ENCODE data around the gene ADAMTSL3.

Gene ADAMTSL3

DNA sequence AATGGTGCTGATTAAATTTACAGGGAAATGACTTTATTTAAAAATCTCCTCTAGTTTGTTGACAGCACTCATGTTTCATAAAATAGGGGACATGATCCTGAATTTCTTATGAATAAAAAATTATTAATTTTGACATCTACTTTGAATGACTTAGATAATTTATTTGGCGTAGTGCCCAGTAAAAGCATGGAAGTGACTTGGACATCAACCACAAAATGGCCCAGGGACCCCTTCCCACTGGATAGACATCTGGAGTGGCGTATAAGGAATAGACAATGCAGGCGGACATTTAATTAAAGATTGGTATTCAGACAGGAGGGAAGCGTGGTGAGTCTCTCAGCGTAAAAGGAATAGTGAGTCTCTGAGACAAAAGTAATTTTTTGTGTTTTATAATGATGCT, 79.8 kb downstream of the ADAMTSL3 start:
- Histone ChIP-seq H3K4me1 (ENCODE audit: control insufficient read depth, low read length) (no peaks in the 10 kb centered on the region), H3K27me3 (ENCODE audit: control insufficient read depth, low read length) (no peaks in the 10 kb centered on the region), H3K9me3 (ENCODE audit: control insufficient read depth, insufficient read depth, low read length) (no peaks in the 10 kb centered on the region), H3K4me2 (ENCODE audit: low read length) (no peak overlapping the region), H3K27ac (ENCODE audit: low read depth, low read length) (no peak overlapping the region), H4K20me1 (ENCODE audit: control insufficient read depth, insufficient read depth, low read depth, low read length) (no peaks in the 10 kb centered on the region), H3K36me3 (ENCODE audit: control insufficient read depth, low read length) (no peaks in the 10 kb centered on the region), H3F3A (ENCODE audit: control insufficient read depth, insufficient read depth) (no peaks in the 10 kb centered on the region), H3K79me2 (ENCODE audit: control insufficient read depth, low read length) (no peaks in the 10 kb centered on the region), H3K4me3 (ENCODE audit: low read length) (no peak overlapping the region), H3K9me2 (replicated peaks; ENCODE audit: control insufficient read depth, low read length) (no peaks in the 10 kb centered on the region)
- no peak for TF ChIP-seq EZH2phosphoT487 (IDR thresholded peaks at IDR 0.05; ENCODE audit: borderline replicate concordance, low read length)
- TF ChIP-seq, protein P1, sequence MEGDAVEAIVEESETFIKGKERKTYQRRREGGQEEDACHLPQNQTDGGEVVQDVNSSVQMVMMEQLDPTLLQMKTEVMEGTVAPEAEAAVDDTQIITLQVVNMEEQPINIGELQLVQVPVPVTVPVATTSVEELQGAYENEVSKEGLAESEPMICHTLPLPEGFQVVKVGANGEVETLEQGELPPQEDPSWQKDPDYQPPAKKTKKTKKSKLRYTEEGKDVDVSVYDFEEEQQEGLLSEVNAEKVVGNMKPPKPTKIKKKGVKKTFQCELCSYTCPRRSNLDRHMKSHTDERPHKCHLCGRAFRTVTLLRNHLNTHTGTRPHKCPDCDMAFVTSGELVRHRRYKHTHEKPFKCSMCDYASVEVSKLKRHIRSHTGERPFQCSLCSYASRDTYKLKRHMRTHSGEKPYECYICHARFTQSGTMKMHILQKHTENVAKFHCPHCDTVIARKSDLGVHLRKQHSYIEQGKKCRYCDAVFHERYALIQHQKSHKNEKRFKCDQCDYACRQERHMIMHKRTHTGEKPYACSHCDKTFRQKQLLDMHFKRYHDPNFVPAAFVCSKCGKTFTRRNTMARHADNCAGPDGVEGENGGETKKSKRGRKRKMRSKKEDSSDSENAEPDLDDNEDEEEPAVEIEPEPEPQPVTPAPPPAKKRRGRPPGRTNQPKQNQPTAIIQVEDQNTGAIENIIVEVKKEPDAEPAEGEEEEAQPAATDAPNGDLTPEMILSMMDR (IDR thresholded peaks at IDR 0.05; ENCODE audit: low read depth, low read length, poor library complexity, severe bottlenecking) = no peak

DNA sequence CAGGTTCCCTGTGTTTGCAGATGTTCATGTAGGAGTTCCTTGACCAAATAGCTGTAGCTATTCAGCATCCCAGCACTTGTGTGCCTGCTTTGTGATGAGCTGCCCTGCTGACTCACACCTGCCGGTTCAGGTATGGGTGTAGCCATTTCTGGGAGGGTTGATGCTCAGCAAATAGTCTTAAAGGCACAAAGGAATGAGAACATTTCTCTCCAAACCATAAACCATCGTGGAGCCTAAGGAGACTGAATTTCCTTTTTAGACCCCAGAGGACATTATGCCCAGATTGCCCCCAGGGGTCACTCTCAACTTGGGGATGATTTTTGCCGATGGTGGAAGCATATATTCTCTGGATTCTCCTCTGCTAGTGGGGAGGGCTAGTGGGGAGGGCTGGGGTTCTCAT, 80.6 kb downstream of the ADAMTSL3 start:
- Histone ChIP-seq H3K27ac (ENCODE audit: low read depth, low read length) (no peak overlapping the region), H3K4me1 (ENCODE audit: control insufficient read depth, low read length) (no peaks in the 10 kb centered on the region), H3K4me2 (ENCODE audit: low read length) (no peak overlapping the region), H3K9me3 (ENCODE audit: control insufficient read depth, insufficient read depth, low read length) (no peaks in the 10 kb centered on the region), H3K27me3 (ENCODE audit: control insufficient read depth, low read length) (no peaks in the 10 kb centered on the region), H3K79me2 (ENCODE audit: control insufficient read depth, low read length) (no peaks in the 10 kb centered on the region), H3F3A (ENCODE audit: control insufficient read depth, insufficient read depth) (no peaks in the 10 kb centered on the region), H3K4me3 (ENCODE audit: low read length) (no peak overlapping the region), H3K36me3 (ENCODE audit: control insufficient read depth, low read length) (no peaks in the 10 kb centered on the region), H3K9me2 (replicated peaks; ENCODE audit: control insufficient read depth, low read length) (no peaks in the 10 kb centered on the region), H4K20me1 (ENCODE audit: control insufficient read depth, insufficient read depth, low read depth, low read length) (no peaks in the 10 kb centered on the region)
- TF ChIP-seq, protein P1 (IDR thresholded peaks at IDR 0.05; ENCODE audit: low read depth, low read length, poor library complexity, severe bottlenecking) = no peak
- TF ChIP-seq EZH2phosphoT487 (IDR thresholded peaks at IDR 0.05; ENCODE audit: borderline replicate concordance, low read length) = no peak

DNA sequence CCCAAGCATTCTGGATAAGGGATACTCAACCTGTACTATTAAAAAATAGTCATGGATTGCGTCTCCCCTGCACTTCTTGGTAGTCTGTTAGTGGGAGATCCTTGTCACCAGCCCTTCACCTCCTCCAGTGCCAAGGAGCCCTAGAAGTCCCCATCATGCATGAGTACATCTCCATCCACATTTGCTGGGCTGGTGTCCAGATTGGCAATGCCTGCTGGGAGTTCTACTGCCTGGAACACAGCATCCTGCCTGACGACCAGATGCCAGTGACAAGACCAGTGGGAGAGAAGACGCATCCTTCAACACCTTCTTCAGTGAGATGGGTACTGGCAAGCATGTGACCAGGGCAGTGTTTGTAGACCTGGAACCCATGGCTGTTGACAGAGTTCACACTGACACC, 85.7 kb downstream of the ADAMTSL3 start:
- TF ChIP-seq, protein P1 (IDR thresholded peaks at IDR 0.05; ENCODE audit: low read depth, low read length, poor library complexity, severe bottlenecking) = no peak
- no peak for TF ChIP-seq EZH2phosphoT487 (IDR thresholded peaks at IDR 0.05; ENCODE audit: borderline replicate concordance, low read length)
- H4K20me1 ChIP-seq (ENCODE audit: control insufficient read depth, insufficient read depth, low read depth, low read length) = no peaks in the 10 kb centered on the region

DNA sequence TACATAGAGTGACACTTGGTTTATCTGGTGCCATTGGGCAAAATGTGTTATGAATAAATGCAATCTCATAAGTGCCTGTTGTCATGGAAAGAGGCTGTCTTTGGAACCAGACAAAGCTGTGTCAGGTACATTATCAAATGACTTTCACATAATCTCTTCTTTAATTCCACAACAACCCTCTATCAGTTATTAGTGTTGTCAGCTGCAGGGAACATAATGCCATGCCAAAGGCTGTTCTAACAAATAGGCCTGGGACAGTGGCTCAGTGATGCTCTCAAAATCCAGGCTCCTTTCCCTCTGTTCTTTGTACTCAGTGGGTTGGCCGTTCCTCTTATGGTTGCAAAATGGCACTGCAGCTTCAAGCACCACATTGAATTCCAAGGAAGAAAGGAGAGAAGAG, 91.8 kb downstream of the ADAMTSL3 start:
- Histone ChIP-seq H3K36me3 (ENCODE audit: control insufficient read depth, low read length) (no peaks in the 10 kb centered on the region), H3F3A (ENCODE audit: control insufficient read depth, insufficient read depth) (no peaks in the 10 kb centered on the region), H3K9me2 (replicated peaks; ENCODE audit: control insufficient read depth, low read length) (no peaks in the 10 kb centered on the region), H4K20me1 (ENCODE audit: control insufficient read depth, insufficient read depth, low read depth, low read length) (no peaks in the 10 kb centered on the region), H3K27ac (ENCODE audit: low read depth, low read length) (no peak overlapping the region), H3K4me3 (ENCODE audit: low read length) (no peak overlapping the region), H3K27me3 (ENCODE audit: control insufficient read depth, low read length) (no peaks in the 10 kb centered on the region), H3K79me2 (ENCODE audit: control insufficient read depth, low read length) (no peaks in the 10 kb centered on the region), H3K4me2 (ENCODE audit: low read length) (no peak overlapping the region), H3K9me3 (ENCODE audit: control insufficient read depth, insufficient read depth, low read length) (no peaks in the 10 kb centered on the region), H3K4me1 (ENCODE audit: control insufficient read depth, low read length) (no peaks in the 10 kb centered on the region)
- no peak for TF ChIP-seq EZH2phosphoT487 (IDR thresholded peaks at IDR 0.05; ENCODE audit: borderline replicate concordance, low read length)
- TF ChIP-seq, protein P1 (IDR thresholded peaks at IDR 0.05; ENCODE audit: low read depth, low read length, poor library complexity, severe bottlenecking) = no peak

More for the DNA sequence above, 85.7 kb downstream of the ADAMTSL3 start:
- no peaks in the 10 kb centered on the region for H3K9me3 ChIP-seq (ENCODE audit: control insufficient read depth, insufficient read depth, low read length)
- H3K9me2 ChIP-seq (replicated peaks; ENCODE audit: control insufficient read depth, low read length) = no peaks in the 10 kb centered on the region
- H3K4me2 ChIP-seq (ENCODE audit: low read length) = no peak overlapping the region
- no peaks in the 10 kb centered on the region for H3K36me3 ChIP-seq (ENCODE audit: control insufficient read depth, low read length)
- H3K27me3 ChIP-seq (ENCODE audit: control insufficient read depth, low read length) = no peaks in the 10 kb centered on the region
- no peaks in the 10 kb centered on the region for H3K4me1 ChIP-seq (ENCODE audit: control insufficient read depth, low read length)
- no peak overlapping the region for H3K4me3 ChIP-seq (ENCODE audit: low read length)
- no peaks in the 10 kb centered on the region for H3F3A ChIP-seq (ENCODE audit: control insufficient read depth, insufficient read depth)
- no peaks in the 10 kb centered on the region for H3K79me2 ChIP-seq (ENCODE audit: control insufficient read depth, low read length)
- H3K27ac ChIP-seq (ENCODE audit: low read depth, low read length) = no peak overlapping the region
